Peyer's patch (tissue), 4 donors: Measurements from ENCODE around the gene CATSPERZ.

Experiments
- POLR2A ChIP-seq, 2 donors: fragments of 450-650 bp; IDR thresholded peaks; one replicate each; pipeline ENCODE4 v1.5.1; 2017; ENCODE audit warnings: antibody characterized with exemption in 2 of 2, mild to moderate bottlenecking in 2 of 2, moderate library complexity in 2 of 2
- TF ChIP-seq, protein P1 (sequence below), 6 experiments: fragments of 450-650 bp in 4 of 6; fragments of 200-600 bp in 2 of 6; sonication (generic) in 1 of 6; IDR thresholded peaks; one replicate each; pipeline ENCODE4 v1.5.1; 2017 to 2019; ENCODE audit warnings: antibody characterized with exemption in 6 of 6, mild to moderate bottlenecking in 3 of 6, moderate library complexity in 1 of 6

DNA sequence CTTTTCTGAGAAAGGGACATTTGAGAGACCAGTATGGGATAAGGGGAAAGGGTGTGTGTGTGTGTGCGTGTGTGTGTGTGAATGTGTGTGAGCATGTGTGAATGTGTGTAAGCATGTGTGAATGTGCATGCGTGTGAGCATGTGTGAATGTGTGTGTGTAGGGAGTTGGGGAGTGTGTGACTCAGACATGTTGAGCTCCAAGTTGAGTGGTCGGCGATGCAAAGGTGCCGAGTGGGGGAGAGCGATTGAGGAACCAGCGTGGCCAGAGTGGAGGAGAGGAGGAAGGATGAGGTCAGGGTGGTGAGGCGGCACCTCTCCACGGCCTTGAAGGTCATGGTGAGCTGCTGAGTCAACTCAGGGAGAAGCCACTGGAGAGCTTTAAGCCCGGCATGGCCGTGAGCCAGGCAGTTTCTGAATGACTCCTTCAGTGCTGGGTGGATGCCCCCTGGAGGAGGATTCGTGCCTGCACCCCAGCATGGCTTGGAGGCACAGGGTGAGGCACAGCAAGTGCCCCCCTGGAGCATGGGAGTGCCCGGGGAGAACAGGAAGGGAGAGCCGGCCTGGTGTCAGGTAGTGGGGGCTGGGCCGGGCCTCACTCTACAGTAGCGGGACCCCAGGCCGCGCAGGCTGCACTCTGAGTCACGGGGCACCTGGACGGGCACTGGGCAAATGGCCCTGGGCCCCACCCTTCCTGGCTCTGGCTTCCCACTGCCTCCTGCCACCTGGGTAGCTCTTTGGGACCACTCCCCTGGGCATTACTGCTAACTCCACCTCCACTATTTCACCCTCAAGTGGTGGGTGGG lies 31.6 kb downstream of the CATSPERZ start:
- TF ChIP-seq, protein P1, sequence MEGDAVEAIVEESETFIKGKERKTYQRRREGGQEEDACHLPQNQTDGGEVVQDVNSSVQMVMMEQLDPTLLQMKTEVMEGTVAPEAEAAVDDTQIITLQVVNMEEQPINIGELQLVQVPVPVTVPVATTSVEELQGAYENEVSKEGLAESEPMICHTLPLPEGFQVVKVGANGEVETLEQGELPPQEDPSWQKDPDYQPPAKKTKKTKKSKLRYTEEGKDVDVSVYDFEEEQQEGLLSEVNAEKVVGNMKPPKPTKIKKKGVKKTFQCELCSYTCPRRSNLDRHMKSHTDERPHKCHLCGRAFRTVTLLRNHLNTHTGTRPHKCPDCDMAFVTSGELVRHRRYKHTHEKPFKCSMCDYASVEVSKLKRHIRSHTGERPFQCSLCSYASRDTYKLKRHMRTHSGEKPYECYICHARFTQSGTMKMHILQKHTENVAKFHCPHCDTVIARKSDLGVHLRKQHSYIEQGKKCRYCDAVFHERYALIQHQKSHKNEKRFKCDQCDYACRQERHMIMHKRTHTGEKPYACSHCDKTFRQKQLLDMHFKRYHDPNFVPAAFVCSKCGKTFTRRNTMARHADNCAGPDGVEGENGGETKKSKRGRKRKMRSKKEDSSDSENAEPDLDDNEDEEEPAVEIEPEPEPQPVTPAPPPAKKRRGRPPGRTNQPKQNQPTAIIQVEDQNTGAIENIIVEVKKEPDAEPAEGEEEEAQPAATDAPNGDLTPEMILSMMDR (IDR thresholded peaks at IDR 0.05): peak; percentile 20 to 74 (median 60)
- no peak for TF ChIP-seq POLR2A (IDR thresholded peaks at IDR 0.05)
